Measurements from ENCODE around the gene OSBPL7.
"Not testable (repeated sequence)": the region's sequence is repeated elsewhere in the genome, so short reads cannot be mapped to it uniquely, and the experiment has no call there.

The OSBPL7 gene

DNA sequence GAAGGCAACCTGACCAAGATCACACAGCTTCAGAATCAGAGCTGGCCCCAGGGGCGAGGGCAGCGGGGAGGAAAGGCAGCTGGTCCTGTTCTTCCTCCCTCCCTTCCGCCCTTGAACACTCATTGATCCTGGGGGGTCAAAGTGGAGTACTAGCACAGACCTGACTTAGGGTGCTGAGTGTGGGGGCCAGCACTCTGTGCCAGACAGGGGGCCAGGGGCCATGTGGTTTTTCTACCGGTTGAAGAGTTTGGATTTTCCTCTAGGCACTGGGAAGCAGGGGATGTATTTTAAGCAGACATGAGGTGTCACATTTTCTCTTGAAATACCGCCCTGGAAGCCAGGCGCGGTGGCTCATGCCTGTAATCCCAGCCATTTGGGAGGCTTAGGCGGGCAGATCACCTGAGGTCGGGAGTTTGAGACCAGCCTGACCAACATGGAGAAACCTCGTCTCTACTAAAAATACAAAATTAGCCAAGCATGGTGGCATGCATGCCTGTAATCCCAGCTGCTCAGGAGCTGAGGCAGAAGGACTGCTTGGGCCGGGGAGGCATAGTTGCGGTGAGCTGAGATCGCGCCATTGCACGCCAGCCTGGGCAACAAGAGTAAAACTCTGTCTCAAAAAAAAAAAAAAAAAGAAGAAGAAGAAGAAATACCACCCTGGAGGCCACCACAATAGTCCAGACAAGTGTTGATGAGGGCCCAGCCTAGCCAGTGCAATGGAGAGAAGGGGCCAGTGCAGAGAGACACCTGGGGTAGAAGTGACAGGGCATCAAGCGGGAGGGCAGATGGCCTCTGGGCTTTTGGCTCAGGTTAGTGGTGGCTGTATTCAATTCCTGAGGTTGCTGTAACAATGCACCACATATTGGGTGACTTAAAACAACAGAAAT is 15.3 kb downstream of the OSBPL7 start:
- no peak for DNase-seq (ENCODE audit: low read depth)

GRCh38 chr17:47804461-47804860 is 17.1 kb downstream of the OSBPL7 start:
- DNase-seq (ENCODE audit: low read depth) = no peak

GRCh38 chr17:47803751-47804150 is 17.8 kb downstream of the OSBPL7 start:
- DNase-seq (ENCODE audit: low read depth) = no peak

- no peak for DNase-seq (ENCODE audit: low read depth)
Measured at GRCh38 chr17:47803201-47803600, 18.4 kb downstream of the OSBPL7 start.

DNA sequence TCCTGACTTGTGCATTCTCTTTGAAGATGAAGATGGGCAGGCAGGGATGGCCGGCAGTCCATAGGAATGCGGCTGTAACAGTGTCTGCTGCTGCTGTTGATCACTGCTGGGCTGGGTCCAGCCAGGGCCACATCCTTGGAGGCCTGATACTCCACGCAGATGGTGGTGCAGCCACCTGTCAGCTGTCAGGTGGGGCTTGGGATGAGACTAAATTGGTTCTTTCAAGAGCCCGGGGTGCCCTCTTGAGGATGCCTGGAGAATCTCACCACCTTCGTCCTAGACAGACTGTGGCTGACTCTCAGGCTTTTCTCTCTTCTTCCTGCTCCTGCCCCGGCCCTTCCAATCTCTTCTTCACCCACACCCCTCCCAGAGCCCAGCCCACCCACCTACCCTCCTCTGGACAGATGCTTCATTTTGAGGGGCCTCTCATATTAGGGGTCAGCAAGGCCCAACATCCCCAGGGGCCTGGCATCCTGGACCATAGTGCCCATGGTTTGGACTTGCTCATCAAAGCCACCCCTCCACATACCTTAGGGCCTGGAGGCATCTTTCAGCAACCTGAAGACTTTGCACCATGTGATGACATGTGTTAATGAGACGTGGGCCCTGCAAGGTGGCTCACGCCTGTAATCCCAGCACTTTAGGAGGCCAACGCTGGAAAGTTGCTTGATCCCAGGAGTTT is 19.1 kb downstream of the OSBPL7 start:
- DNase-seq (ENCODE audit: low read depth) = no peak

DNA sequence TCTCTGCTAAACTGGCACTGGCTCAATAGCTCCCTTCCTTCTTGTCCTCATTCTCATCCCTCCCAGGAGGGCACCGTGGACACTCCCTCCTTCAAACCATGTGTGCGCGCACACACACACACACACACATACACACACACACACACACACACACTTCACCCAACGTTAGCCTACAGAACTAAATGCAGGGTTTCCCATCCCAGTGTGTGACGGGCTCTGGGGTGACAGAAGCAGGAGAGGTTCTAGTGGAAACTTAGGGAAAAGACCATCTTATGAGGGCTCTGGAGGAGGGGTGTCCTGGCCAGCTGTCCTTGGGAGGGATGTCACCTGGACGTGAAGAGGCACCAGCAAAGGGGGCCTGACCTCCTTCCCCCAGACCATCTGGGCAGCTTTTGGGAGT is 19.7 kb downstream of the OSBPL7 start:
- DNase-seq (ENCODE audit: low read depth) = no peak

- DNase-seq (ENCODE audit: low read depth) = no peak
Measured at GRCh38 chr17:47801176-47801765, 20.3 kb downstream of the OSBPL7 start.

DNA sequence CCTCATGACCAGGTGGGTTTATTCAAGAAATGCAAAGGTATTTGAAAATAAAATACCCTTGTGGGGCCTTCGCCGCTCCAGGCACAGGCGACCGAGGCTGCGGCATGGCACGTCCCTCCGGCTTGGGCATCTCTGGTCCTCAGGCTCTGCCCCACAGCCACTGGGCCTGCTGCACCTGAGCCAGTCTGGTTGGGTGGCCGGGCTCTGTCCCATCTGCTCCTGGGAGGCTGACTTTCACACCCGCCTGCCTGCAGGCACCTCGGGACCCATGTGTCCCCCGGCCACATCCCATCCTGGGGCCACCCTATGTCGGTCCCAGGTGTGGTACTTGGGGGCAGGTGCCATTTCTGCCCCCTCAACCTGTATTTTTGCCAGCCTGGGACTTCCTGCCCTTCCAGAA is 20.9 kb downstream of the OSBPL7 start:
- no peak for DNase-seq (ENCODE audit: low read depth)

GRCh38 chr17:47797797-47798196 is 23.8 kb downstream of the OSBPL7 start:
- no peak for DNase-seq (ENCODE audit: low read depth)

GRCh38 chr17:47792979-47793378 is 28.6 kb downstream of the OSBPL7 start:
- no peak for DNase-seq (ENCODE audit: low read depth)

GRCh38 chr17:47792457-47792856 is 29.1 kb downstream of the OSBPL7 start:
- no peak for DNase-seq (ENCODE audit: low read depth)

DNA sequence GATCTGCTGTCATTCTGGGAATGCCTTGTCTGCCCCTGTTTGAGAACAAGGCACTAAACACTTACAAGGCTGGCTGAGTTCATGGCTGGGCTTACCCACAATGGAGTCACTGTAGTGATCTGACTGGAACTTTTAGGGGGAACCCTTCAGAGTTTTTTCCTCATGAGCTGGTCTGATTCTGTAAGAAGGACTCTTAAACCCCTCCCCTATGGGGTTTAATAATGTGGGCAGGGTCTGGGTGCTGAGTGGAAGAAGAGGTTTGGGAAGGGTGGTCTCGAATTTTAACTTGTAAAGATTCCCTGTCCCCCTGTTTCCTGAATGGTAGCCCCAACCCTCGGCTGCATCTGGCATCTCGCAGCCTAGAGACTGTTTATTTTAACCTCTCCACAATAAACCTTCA is 30.6 kb downstream of the OSBPL7 start:
- no peak for DNase-seq (ENCODE audit: low read depth)

- DNase-seq (ENCODE audit: low read depth) = no peak
Measured at GRCh38 chr17:47789611-47790561, 31.7 kb downstream of the OSBPL7 start.

GRCh38 chr17:47785538-47786123 is 36.0 kb downstream of the OSBPL7 start:
- no peak for DNase-seq (ENCODE audit: low read depth)

DNA sequence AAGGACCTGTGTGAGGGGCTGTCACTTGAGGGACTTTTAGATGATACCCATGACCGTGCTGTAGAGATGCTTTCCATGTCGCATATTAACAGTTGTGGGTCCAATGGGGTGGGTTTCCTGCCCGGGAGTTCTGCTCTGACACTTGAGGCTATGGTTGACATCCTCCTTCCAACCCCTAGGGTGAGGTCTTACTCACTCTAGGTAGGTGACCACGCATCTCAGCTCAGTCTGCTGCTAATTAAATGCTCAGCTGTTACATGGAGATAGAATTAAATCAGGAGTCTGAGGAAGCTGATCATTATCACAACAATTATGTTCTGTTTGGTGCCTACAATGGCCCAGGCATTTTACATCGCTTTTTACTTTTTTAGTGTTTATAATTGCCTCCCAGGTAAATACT is 40.2 kb downstream of the OSBPL7 start:
- DNase-seq (ENCODE audit: low read depth) = no peak

DNA sequence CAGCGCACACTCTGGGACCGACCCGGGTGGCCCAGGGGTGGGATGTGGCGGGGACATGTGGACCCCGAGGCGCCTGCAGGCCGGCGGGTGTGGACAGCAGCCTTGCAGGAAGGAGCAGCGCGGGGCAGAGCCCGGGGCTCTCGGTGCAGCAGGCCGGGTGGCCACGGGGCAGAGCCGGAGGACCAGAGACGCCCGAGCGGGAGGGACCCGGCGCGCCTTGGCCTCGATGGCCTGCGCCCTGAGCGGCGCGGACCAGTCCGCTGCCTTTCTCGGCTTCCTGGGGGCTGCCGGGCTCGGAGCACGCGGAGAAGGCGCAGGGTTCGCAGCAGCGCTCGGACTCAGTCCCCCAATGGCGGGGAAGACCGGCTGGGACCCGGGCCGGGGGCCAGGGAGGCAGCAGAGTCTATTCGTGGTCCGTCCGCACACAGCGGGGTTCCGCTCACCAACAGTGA is 43.4 kb downstream of the OSBPL7 start:
- DNase-seq (ENCODE audit: low read depth) = no peak

- DNase-seq (ENCODE audit: low read depth) = peak; percentile 21
Measured at GRCh38 chr17:47776330-47777197, 45.0 kb downstream of the OSBPL7 start.

GRCh38 chr17:47774987-47775580 is 46.5 kb downstream of the OSBPL7 start:
- DNase-seq (ENCODE audit: low read depth) = no peak

- no peak for DNase-seq (ENCODE audit: low read depth)
Measured at GRCh38 chr17:47774331-47774730, 47.3 kb downstream of the OSBPL7 start.

- DNase-seq (ENCODE audit: low read depth) = not testable (repeated sequence)
Measured at GRCh38 chr17:47773649-47774048, 47.9 kb downstream of the OSBPL7 start.
